ENCODE results near the gene MYL10.

GRCh38 chr7:101602082-101602481 is 27.0 kb downstream of the MYL10 start:
- TF ChIP-seq ZBTB33 (IDR thresholded peaks at IDR 0.05; ENCODE audit: borderline replicate concordance, low read depth), result no peak
- TF ChIP-seq POLR2AphosphoS5 (IDR thresholded peaks at IDR 0.05; ENCODE audit: low read depth, low read length), result no peak
- no peak for TF ChIP-seq RCOR1 (IDR thresholded peaks at IDR 0.05; ENCODE audit: low read length)
- no peak for TF ChIP-seq CHD2 (IDR thresholded peaks at IDR 0.05; ENCODE audit: low read length, partially characterized antibody)
- TF ChIP-seq CTCF (IDR thresholded peaks at IDR 0.05), result no peak
- TF ChIP-seq YY1 (IDR thresholded peaks at IDR 0.05; ENCODE audit: low read depth), result no peak
- no peak for TF ChIP-seq SMC3 (IDR thresholded peaks at IDR 0.05; ENCODE audit: low read depth, low read length)
- TF ChIP-seq NFIC (IDR thresholded peaks at IDR 0.05; ENCODE audit: borderline replicate concordance), result no peak
- no peak for TF ChIP-seq RAD21 (IDR thresholded peaks at IDR 0.05; ENCODE audit: low read length)
- no peak for TF ChIP-seq EP300 (IDR thresholded peaks at IDR 0.05; ENCODE audit: borderline replicate concordance in 1 of 2, low read depth in 1 of 2, low read length in 1 of 2)
- TF ChIP-seq TEAD4 (IDR thresholded peaks at IDR 0.05; ENCODE audit: borderline replicate concordance, insufficient read depth), result no peak
